HEK293 (cell line): ENCODE results near the gene CPN2.

Experiments used
- CTCF ChIA-PET: fragments of 350-600 bp; formaldehyde crosslinking; extraction: SDS; loops from one replicate; lab custom pipeline; 2021; ENCODE audit warnings: antibody characterized with exemption; lab: Yijun Ruan, JAX
- POLR2A ChIA-PET: fragments of 300-600 bp; formaldehyde crosslinking; extraction: SDS; loops from one replicate; lab custom pipeline; 2020; ENCODE audit warnings: antibody characterized with exemption, inconsistent platforms; lab: Yijun Ruan, JAX
- H3K27ac ChIP-seq: fragments of 200-500 bp; sonication (Bioruptor generic); 2 replicates; pipeline ENCODE4 v1.5.1; 2014; ENCODE audit warnings: low read depth, low read length, control low read depth, inconsistent platforms; ENCODE audit errors: extremely low read depth
- H3K36me3 ChIP-seq, 2 experiments: fragments of 200-500 bp in 1 of 2; sonication (Bioruptor generic) in 1 of 2; 1 replicate in 1 of 2; 2 replicates in 1 of 2; pipeline ENCODE4 v1.5.1; 2014 to 2017; ENCODE audit warnings: inconsistent platforms in 2 of 2, low read length in 2 of 2; ENCODE audit not compliant: control insufficient read depth in 2 of 2, insufficient read depth in 1 of 2
- H3K4me1 ChIP-seq: fragments of 200-500 bp; sonication (Bioruptor generic); 2 replicates; pipeline ENCODE4 v1.5.1; 2014; ENCODE audit warnings: mild to moderate bottlenecking, low read length, inconsistent platforms; ENCODE audit not compliant: control insufficient read depth, insufficient read depth
- H3K4me3 ChIP-seq: 2 replicates; pipeline ENCODE4 v1.5.1; 2011; ENCODE audit warnings: low read depth, mild to moderate bottlenecking, control low read depth, low read length, moderate library complexity
- H3K9me3 ChIP-seq: fragments of 200-500 bp; sonication (Bioruptor generic); 2 replicates; pipeline ENCODE4 v1.5.1; 2014; ENCODE audit warnings: low read depth, low read length, inconsistent platforms; ENCODE audit not compliant: control insufficient read depth, insufficient read depth
- FEZF1 ChIP-seq: fragments of 450-650 bp; formaldehyde crosslinking; IDR thresholded peaks from 2 replicates; pipeline ENCODE4 v1.5.1; 2016; ENCODE audit warnings: missing biosample characterization, missing genetic modification characterization
- HOXA7 ChIP-seq: sonication (generic); formaldehyde crosslinking; IDR thresholded peaks from 2 replicates; pipeline ENCODE4 v1.8.1; 2022; ENCODE audit warnings: missing genetic modification reagents, borderline replicate concordance
- HOXC10 ChIP-seq: sonication (generic); formaldehyde crosslinking; IDR thresholded peaks from 2 replicates; pipeline ENCODE4 v1.8.1; 2023; ENCODE audit warnings: mild to moderate bottlenecking, missing genetic modification reagents
- KLF1 ChIP-seq: fragments of 450-650 bp; formaldehyde crosslinking; IDR thresholded peaks from 2 replicates; pipeline ENCODE4 v1.5.1; 2016; ENCODE audit warnings: missing biosample characterization, missing genetic modification characterization
- KLF17 ChIP-seq: fragments of 450-650 bp; formaldehyde crosslinking; IDR thresholded peaks from 2 replicates; pipeline ENCODE4 v1.5.1; 2016; ENCODE audit warnings: missing biosample characterization, missing genetic modification characterization
- PRDM2 ChIP-seq: fragments of 450-650 bp; formaldehyde crosslinking; IDR thresholded peaks from 2 replicates; pipeline ENCODE4 v1.5.1; 2016; ENCODE audit warnings: missing biosample characterization, missing genetic modification characterization, borderline replicate concordance
- SP2 ChIP-seq: fragments of 450-650 bp; formaldehyde crosslinking; IDR thresholded peaks from 2 replicates; pipeline ENCODE4 v1.5.1; 2016; ENCODE audit warnings: missing biosample characterization, missing genetic modification characterization
- ZFHX2 ChIP-seq: fragments of 450-650 bp; formaldehyde crosslinking; conservative IDR thresholded peaks from 2 replicates; pipeline ENCODE4 v1.5.1; 2016; ENCODE audit warnings: missing biosample characterization, missing genetic modification characterization
- ZNF121 ChIP-seq: fragments of 450-650 bp; formaldehyde crosslinking; IDR thresholded peaks from 2 replicates; pipeline ENCODE4 v1.5.1; 2016; ENCODE audit warnings: missing biosample characterization, missing genetic modification characterization
- ZNF202 ChIP-seq: fragments of 450-650 bp; formaldehyde crosslinking; IDR thresholded peaks from 2 replicates; pipeline ENCODE4 v1.5.1; 2016; ENCODE audit warnings: missing biosample characterization, missing genetic modification characterization, borderline replicate concordance
- ZNF37A ChIP-seq: fragments of 450-650 bp; IDR thresholded peaks from 2 replicates; pipeline ENCODE4 v1.5.1; 2018; ENCODE audit warnings: missing biosample characterization, missing genetic modification characterization
- ZNF416 ChIP-seq: fragments of 450-650 bp; formaldehyde crosslinking; IDR thresholded peaks from 2 replicates; pipeline ENCODE4 v1.5.1; 2016; ENCODE audit warnings: missing biosample characterization, missing genetic modification characterization
- ZNF521 ChIP-seq: fragments of 450-650 bp; formaldehyde crosslinking; IDR thresholded peaks from 2 replicates; pipeline ENCODE4 v1.5.1; 2017; ENCODE audit warnings: missing biosample characterization, mild to moderate bottlenecking, missing genetic modification characterization
- ZNF580 ChIP-seq: fragments of 450-650 bp; formaldehyde crosslinking; IDR thresholded peaks from 2 replicates; pipeline ENCODE4 v1.5.1; 2016; ENCODE audit warnings: missing biosample characterization, missing genetic modification characterization
- ZNF596 ChIP-seq: fragments of 450-650 bp; IDR thresholded peaks from 2 replicates; pipeline ENCODE4 v1.5.0; 2018; ENCODE audit warnings: missing biosample characterization, mild to moderate bottlenecking, missing genetic modification characterization, moderate library complexity
- ZNF610 ChIP-seq: fragments of 450-650 bp; formaldehyde crosslinking; IDR thresholded peaks from 2 replicates; pipeline ENCODE4 v1.5.1; 2016; ENCODE audit warnings: missing biosample characterization, missing genetic modification characterization, borderline replicate concordance
- ZNF785 ChIP-seq: fragments of 450-650 bp; formaldehyde crosslinking; IDR thresholded peaks from 2 replicates; pipeline ENCODE4 v1.5.1; 2016; ENCODE audit warnings: missing biosample characterization, missing genetic modification characterization
- ZNF843 ChIP-seq: fragments of 450-650 bp; formaldehyde crosslinking; IDR thresholded peaks from 2 replicates; pipeline ENCODE4 v1.5.1; 2016; ENCODE audit warnings: missing biosample characterization, missing genetic modification characterization
- TF ChIP-seq, protein P1 (sequence below): fragments of 450-650 bp; formaldehyde crosslinking; IDR thresholded peaks from 2 replicates; pipeline ENCODE4 v1.5.0; 2017; ENCODE audit warnings: missing biosample characterization, missing genetic modification characterization, borderline replicate concordance
- TF ChIP-seq, protein P2 (sequence below): fragments of 450-650 bp; formaldehyde crosslinking; IDR thresholded peaks from 2 replicates; pipeline ENCODE4 v1.5.1; 2016; ENCODE audit warnings: missing biosample characterization, missing genetic modification characterization
- TF ChIP-seq, protein P3 (sequence below): fragments of 450-650 bp; formaldehyde crosslinking; IDR thresholded peaks from 2 replicates; pipeline ENCODE4 v1.5.1; 2016; ENCODE audit warnings: missing biosample characterization, missing genetic modification characterization, low read depth

Gene CPN2

DNA sequence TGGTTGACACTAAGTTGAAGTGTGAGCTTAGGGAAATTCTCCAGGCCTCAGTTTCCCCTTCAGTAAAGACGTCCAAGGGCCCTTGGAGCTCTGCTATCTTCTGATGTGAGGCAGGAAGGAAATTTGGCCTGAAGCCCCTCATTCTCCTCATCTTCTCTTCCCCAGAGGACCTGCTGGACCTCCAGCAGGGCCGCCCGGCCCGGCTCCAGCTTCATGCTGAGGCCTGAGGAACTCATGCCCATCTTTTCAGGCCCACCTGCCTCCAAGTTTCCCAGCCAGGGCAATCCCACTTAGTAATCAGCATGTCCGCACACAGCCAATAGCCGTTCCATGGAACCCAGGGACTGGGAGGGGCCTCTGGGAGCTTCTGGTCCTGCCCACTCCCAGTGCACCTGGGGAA lies 14.4 kb upstream of the CPN2 start:
- Histone ChIP-seq H3K4me3 (no peak overlapping the region), H3K36me3 (no peaks in the 10 kb centered on the region), H3K27ac (no peak overlapping the region), H3K4me1 (no peaks in the 10 kb centered on the region), H3K9me3 (no peaks in the 10 kb centered on the region)
- CTCF ChIA-PET = no interaction called here
- POLR2A ChIA-PET = no interaction called here
- TF ChIP-seq, protein P1, sequence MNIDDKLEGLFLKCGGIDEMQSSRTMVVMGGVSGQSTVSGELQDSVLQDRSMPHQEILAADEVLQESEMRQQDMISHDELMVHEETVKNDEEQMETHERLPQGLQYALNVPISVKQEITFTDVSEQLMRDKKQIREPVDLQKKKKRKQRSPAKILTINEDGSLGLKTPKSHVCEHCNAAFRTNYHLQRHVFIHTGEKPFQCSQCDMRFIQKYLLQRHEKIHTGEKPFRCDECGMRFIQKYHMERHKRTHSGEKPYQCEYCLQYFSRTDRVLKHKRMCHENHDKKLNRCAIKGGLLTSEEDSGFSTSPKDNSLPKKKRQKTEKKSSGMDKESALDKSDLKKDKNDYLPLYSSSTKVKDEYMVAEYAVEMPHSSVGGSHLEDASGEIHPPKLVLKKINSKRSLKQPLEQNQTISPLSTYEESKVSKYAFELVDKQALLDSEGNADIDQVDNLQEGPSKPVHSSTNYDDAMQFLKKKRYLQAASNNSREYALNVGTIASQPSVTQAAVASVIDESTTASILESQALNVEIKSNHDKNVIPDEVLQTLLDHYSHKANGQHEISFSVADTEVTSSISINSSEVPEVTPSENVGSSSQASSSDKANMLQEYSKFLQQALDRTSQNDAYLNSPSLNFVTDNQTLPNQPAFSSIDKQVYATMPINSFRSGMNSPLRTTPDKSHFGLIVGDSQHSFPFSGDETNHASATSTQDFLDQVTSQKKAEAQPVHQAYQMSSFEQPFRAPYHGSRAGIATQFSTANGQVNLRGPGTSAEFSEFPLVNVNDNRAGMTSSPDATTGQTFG (tag by site-specific recombination) = no peak
- no peak for TF ChIP-seq HOXC10 (CRISPR knock-in tag)
- no peak for TF ChIP-seq KLF17 (tag by site-specific recombination)
- TF ChIP-seq PRDM2 (tag by site-specific recombination) = no peak
- TF ChIP-seq ZFHX2 (tag by site-specific recombination) = no peak

GRCh38 chr3:194364652-194365434 lies 13.7 kb upstream of the CPN2 start:
- H3K36me3 ChIP-seq = no peaks in the 10 kb centered on the region
- CTCF ChIA-PET = interaction anchor here (0.8 kb wide), 1 partner anchor 21 kb away, joined by 3 read pairs; no protein-coding TSS in a partner anchor
- no peaks in the 10 kb centered on the region for H3K9me3 ChIP-seq
- H3K27ac ChIP-seq = no peak overlapping the region
- POLR2A ChIA-PET = interaction anchor here (0.6 kb wide), 1 partner anchor 119 kb away, joined by 5 read pairs; no protein-coding TSS in a partner anchor
- no peaks in the 10 kb centered on the region for H3K4me1 ChIP-seq
- no peak overlapping the region for H3K4me3 ChIP-seq
- TF ChIP-seq ZNF596 (tag by site-specific recombination) (no peak), ZNF610 (tag by site-specific recombination) (no peak), ZNF416 (tag by site-specific recombination) (no peak), ZNF202 (tag by site-specific recombination) (no peak), ZNF521 (tag by site-specific recombination) (no peak), ZNF785 (tag by site-specific recombination) (no peak), ZNF37A (tag by site-specific recombination) (no peak), ZNF843 (tag by site-specific recombination) (no peak), ZNF121 (tag by site-specific recombination) (no peak), HOXA7 (CRISPR knock-in tag) (no peak), FEZF1 (tag by site-specific recombination) (peak; percentile 71), KLF1 (tag by site-specific recombination) (no peak), SP2 (peak; percentile 27; the same call in 1 of the 2 replicates), ZNF580 (tag by site-specific recombination) (no peak)
- TF ChIP-seq, protein P2, sequence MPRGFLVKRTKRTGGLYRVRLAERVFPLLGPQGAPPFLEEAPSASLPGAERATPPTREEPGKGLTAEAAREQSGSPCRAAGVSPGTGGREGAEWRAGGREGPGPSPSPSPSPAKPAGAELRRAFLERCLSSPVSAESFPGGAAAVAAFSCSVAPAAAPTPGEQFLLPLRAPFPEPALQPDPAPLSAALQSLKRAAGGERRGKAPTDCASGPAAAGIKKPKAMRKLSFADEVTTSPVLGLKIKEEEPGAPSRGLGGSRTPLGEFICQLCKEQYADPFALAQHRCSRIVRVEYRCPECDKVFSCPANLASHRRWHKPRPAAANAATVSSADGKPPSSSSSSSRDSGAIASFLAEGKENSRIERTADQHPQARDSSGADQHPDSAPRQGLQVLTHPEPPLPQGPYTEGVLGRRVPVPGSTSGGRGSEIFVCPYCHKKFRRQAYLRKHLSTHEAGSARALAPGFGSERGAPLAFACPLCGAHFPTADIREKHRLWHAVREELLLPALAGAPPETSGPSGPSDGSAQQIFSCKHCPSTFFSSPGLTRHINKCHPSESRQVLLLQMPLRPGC (tag by site-specific recombination) = no peak
- TF ChIP-seq, protein P3, sequence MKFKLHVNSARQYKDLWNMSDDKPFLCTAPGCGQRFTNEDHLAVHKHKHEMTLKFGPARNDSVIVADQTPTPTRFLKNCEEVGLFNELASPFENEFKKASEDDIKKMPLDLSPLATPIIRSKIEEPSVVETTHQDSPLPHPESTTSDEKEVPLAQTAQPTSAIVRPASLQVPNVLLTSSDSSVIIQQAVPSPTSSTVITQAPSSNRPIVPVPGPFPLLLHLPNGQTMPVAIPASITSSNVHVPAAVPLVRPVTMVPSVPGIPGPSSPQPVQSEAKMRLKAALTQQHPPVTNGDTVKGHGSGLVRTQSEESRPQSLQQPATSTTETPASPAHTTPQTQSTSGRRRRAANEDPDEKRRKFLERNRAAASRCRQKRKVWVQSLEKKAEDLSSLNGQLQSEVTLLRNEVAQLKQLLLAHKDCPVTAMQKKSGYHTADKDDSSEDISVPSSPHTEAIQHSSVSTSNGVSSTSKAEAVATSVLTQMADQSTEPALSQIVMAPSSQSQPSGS (tag by site-specific recombination) = no peak
